ENCODE measurements around the gene ECHS1. TPM values are rescaled to one million over a fixed set of nuclear protein-coding genes. Genes with fewer than 3 reads are reported as not detected.

ECHS1 gene
- total RNA-seq, 2 donors from 2014 or later: 47.2 to 53.1 TPM

DNA sequence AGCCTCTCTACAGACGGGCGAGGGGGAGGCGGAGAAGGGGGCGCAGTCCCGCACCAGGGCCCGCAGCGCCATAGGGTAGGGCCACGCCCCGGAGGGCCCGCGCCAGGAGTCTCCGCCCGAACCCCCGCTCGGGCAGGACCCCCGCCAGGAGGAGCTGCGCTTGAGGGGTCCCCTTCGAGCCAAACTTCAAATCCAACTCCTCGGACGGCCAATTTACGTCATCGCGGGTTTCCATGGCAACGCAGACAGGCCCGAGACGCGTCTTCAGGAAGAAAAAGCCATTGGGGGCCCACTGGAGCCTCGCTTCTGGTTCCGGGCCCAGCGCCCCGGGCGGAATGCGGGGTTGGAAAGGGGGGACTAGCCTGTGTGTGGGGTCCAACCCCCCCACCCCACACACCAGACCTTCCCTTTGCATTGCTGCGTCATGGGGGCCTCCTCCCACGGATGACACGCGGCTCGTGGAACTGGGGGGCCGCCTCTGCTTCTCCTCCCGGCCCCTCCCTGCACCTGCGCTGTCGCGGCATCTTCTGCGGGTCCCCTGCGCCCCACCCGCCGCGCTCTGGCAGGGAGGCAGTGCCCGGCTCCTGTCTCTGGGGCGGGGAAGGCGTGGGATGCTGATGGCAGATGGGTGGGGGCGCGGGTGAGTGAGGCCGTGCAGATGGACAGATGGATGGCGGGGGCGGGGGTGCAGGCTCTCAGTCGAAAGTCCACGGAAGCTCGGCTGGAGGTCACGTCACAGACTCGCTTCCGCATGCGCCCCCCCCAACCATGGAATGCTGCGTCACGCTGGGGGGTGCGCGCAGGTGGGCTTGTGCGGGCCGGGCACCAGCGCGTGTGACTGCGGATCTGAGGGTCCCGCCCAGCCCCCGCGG is 37.7 kb downstream of the ECHS1 start:
- Mint-ChIP-seq H3K4me1 (ENCODE audit: low read depth) (peaks cover 7% of the 10 kb centered on the region), H3K36me3 (ENCODE audit: insufficient read depth in 2 of 2) (no peaks in the 10 kb centered on the region), H3K27me3 (ENCODE audit: low read depth) (peaks cover 40% of the 10 kb centered on the region), H3K27ac (no peak overlapping the region), H3K4me3 (peak overlapping the region; percentile 17 to 67), H3K9me3 (no peaks in the 10 kb centered on the region)
- ATAC-seq (replicated peaks in 1 of 2) (peak; percentile 47 to 60), DNase-seq (peak; percentile 67 to 71)

DNA sequence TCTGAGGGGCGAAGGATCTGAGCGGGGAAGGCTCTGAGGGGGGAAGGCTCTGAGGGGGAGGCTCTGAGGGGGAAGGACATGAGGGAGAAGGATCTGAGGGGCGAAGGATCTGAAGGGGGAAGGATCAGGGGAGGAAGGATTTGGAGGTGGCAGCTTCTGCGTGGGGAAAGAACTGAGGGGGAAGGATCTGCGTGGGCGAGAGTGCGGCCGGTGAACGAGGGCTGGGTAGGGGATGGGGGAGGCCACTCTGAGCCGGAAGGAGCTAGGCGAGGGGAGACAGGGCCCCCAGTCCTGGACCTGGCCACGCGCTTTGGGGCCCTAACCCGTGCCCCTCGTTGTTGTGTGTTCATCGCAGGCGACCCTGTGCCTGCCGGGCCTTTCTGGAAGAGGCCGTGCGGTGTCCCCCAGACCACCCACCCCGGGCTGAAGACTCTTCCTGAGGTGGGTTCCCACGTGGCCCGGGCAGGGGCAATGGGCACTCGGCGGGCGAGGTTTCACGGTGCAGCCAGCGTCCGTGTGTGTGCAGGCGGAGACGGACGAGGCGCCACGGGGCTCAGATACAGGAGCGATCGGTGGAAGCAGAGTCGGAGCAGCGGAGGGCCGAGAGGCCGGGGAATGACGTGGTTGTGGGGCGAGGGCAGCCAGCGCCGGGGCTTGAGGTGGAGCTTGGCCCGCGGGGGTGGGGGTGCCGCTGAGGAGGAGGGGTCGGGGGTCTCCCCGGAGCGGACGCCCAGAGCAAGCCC is 38.5 kb downstream of the ECHS1 start:
- H3K36me3 Mint-ChIP-seq (ENCODE audit: insufficient read depth in 2 of 2): no peaks in the 10 kb centered on the region
- H3K27ac Mint-ChIP-seq: no peak overlapping the region

GRCh38 chr10:133332936-133333699 is 40.0 kb downstream of the ECHS1 start:
- Mint-ChIP-seq H3K36me3 (ENCODE audit: insufficient read depth in 2 of 2) (no peaks in the 10 kb centered on the region), H3K4me1 (ENCODE audit: low read depth) (peaks cover 11% of the 10 kb centered on the region), H3K27ac (no peak overlapping the region), H3K27me3 (ENCODE audit: low read depth) (peaks cover 54% of the 10 kb centered on the region), H3K4me3 (no peak overlapping the region), H3K9me3 (no peaks in the 10 kb centered on the region)
- ATAC-seq (replicated peaks in 1 of 2) (no peak), DNase-seq (no peak)

More for the DNA sequence above, 38.5 kb downstream of the ECHS1 start:
- Mint-ChIP-seq H3K4me3 (peak overlapping the region; percentile 70 to 82), H3K27me3 (ENCODE audit: low read depth) (peaks cover 45% of the 10 kb centered on the region), H3K4me1 (ENCODE audit: low read depth) (peaks cover 11% of the 10 kb centered on the region), H3K9me3 (no peaks in the 10 kb centered on the region)
- ATAC-seq (replicated peaks in 1 of 2) (peak; percentile 49 to 53), DNase-seq (peak; percentile 30 to 36)

DNA sequence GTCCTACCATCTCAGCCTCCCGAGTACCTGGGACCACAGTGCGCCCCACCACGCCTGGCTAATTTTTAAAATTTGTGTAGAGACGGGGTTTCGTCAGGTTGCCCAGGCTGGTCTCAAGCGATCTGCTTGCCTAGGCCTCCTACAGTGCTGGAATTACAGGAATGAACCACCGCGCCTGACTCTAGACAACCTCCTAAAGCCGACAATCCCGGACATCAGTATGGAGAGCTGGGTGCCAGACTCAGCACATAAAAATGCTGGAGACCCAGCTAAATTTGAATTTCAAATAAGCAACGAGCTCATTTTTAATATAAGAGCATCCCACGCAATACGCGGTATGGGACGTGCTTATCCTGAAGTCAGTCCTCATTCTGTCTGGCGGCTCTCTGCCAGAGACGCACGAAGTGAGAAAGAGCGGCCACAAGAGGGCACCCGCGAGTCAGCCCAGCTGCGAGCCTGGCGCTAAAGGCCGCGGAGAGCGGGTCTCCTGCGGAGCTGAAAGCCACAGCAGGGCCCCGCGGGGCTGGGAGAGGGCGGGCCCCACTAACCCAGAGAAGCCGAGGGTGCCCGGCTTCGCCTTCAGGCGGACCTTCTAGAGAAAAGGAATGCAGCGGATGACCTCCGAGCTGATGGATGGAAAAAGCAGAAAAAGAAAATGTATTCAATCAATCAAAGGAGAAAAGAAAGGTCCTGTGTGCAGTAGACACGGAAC is 43.5 kb downstream of the ECHS1 start:
- no peaks in the 10 kb centered on the region for H3K36me3 Mint-ChIP-seq (ENCODE audit: insufficient read depth in 2 of 2)
- peaks cover 6% of the 10 kb centered on the region for H3K4me1 Mint-ChIP-seq (ENCODE audit: low read depth)
- DNase-seq (peak; percentile 89 to 90), ATAC-seq (replicated peaks in 1 of 2) (peak; percentile 89 to 90)
- H3K27ac Mint-ChIP-seq: no peak overlapping the region
- H3K9me3 Mint-ChIP-seq: no peaks in the 10 kb centered on the region
- H3K4me3 Mint-ChIP-seq: peak overlapping the region; percentile 85 to 94
- peaks cover 63% of the 10 kb centered on the region for H3K27me3 Mint-ChIP-seq (ENCODE audit: low read depth)

DNA sequence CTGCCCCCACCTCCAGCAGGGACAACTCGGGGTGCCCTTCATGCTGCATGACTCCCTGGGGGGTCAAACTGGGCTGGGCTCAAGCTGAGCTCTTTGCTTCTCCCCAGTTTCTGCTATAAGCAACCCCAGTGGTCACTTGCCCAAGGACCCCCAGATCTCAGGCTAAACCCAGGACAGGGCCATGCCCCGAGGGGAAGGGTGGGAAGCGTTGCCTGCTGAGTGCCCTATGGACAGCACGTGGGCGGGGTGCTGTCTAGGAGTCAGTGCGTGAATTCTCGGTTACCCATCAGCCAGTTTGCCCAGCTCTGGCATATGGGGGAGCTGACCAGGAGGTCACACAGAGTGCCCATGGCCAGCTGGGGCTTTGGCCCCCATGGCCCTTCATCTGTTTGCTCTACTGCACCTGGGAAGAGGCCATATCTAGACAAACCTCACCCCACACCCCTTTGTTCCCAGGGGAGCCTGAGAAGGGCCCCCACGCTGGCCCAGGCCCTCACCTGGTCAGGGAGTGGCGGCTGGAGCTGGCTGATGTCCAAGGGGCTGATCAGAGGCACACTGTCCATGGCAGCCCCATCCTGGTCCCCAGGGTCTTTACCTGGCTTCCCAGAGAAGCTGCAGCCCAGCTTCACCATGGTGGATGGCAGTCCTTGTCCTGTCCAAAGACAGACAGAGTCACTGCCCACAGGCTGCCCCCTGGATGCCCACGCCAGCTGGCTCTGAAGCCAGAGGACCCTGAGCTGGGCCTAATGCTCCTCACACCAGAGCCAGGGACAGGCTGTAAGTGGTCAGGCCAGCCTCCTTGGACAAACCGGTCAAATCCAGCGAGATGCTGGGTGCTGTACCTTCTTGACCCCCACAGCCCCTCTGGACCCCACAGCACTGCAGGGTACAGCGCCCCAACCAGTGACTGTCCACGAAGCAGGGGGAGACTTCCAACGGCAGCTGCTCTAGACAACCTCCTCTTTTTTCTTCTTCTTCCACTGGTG is 44.5 kb downstream of the ECHS1 start:
- ATAC-seq (replicated peaks in 1 of 2) (no peak), DNase-seq (no peak)
- Mint-ChIP-seq H3K4me1 (ENCODE audit: low read depth) (peaks cover 5% of the 10 kb centered on the region), H3K27me3 (ENCODE audit: low read depth) (peaks cover 57% of the 10 kb centered on the region), H3K27ac (no peak overlapping the region), H3K4me3 (no peak overlapping the region), H3K36me3 (ENCODE audit: insufficient read depth in 2 of 2) (no peaks in the 10 kb centered on the region), H3K9me3 (no peaks in the 10 kb centered on the region)

DNA sequence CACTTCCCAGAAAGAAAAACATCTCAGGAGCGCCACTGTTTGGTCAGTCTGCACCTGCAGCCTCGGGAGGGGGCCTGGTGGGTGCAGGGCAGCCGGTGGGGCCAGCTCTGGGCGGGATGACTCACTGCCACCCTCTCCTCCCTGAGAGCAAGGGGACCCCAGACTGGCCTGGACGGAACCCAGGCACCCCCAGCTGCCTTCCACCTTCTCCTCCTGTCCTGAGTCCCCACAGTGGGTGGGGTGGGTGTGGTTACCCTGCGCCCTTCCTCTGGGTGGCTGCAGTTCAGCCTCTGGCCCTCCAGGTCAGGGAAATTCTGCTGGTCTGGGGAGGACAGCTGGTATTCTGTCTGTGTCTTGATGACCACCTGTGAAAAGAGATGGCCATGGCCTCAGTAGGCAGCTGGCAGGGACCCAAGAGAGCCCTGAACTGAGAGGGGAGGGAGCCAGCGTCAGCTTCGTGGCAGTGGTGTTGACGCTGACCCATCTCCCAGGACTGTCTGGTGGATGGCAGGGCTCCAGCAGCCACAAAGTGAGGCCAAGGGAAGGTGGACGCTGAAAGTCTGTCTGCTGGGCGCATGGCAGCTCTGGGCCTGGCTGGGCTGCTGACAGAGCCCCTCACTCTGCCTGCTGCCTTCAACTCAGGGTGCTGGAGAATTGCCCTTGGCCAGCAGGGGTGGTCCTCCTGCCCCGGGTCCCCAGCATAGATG is 45.4 kb downstream of the ECHS1 start:
- ATAC-seq (replicated peaks in 1 of 2) (no peak), DNase-seq (no peak)
- Mint-ChIP-seq H3K36me3 (ENCODE audit: insufficient read depth in 2 of 2) (no peaks in the 10 kb centered on the region), H3K4me3 (no peak overlapping the region), H3K9me3 (no peaks in the 10 kb centered on the region), H3K4me1 (ENCODE audit: low read depth) (peaks cover 5% of the 10 kb centered on the region), H3K27me3 (ENCODE audit: low read depth) (peaks cover 48% of the 10 kb centered on the region), H3K27ac (no peak overlapping the region)

DNA sequence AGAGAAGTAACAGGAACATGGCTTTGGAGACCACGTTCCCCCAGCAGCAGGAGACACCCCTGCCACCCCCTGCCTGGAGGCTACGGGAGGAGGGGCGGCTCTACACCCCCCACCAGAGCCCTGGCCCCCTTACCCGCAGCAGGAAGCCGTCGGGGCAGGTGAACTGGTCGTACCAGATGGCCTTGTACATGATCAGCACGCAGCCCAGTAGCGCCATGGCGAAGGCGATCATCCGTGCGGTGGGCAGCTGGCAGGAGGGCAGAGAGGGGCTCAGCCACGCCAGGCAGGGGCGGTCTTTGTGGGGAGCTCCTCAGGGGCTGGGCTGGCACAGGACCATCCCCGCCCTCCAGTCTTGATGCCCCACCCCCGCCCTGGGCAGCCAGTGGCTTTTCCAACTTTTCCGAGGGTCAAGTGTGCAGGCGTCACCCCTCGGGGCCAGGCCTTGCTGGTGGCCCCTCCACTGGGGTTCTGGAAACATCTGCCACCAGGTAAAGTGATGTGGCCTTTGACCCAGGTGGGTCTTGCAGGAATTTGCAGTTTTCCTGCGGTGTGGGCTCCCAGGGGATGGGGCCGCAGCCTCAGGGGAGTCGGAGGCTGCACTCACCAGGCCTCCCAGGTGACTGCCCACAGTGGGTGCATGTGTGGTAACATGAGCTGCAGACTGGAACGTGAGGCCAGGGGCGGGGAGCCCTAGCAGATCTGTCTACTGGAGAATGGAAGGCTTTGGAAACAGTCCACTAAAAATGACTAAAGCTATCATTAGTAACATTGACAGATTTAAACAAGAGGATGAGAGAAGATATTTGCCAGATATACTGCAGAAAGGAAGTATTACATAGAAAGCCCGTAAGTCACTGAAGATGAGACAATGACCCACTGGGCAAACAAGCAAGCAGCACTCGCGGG is 46.2 kb downstream of the ECHS1 start:
- H3K4me1 Mint-ChIP-seq (ENCODE audit: low read depth): peaks cover 5% of the 10 kb centered on the region
- no peak overlapping the region for H3K4me3 Mint-ChIP-seq

GRCh38 chr10:133326223-133326551 is 47.0 kb downstream of the ECHS1 start:
- Mint-ChIP-seq H3K27me3 (ENCODE audit: low read depth) (peaks cover 32% of the 10 kb centered on the region), H3K4me3 (peak overlapping the region; percentile 47 to 55), H3K36me3 (ENCODE audit: insufficient read depth in 2 of 2) (no peaks in the 10 kb centered on the region), H3K9me3 (no peaks in the 10 kb centered on the region), H3K27ac (no peak overlapping the region), H3K4me1 (ENCODE audit: low read depth) (peaks cover 5% of the 10 kb centered on the region)
- DNase-seq (no peak), ATAC-seq (replicated peaks in 1 of 2) (no peak)

More for the DNA sequence above, 46.2 kb downstream of the ECHS1 start:
- DNase-seq (no peak), ATAC-seq (replicated peaks in 1 of 2) (no peak)
- H3K27me3 Mint-ChIP-seq (ENCODE audit: low read depth): peaks cover 40% of the 10 kb centered on the region
- no peak overlapping the region for H3K27ac Mint-ChIP-seq
- H3K9me3 Mint-ChIP-seq: no peaks in the 10 kb centered on the region
- H3K36me3 Mint-ChIP-seq (ENCODE audit: insufficient read depth in 2 of 2): no peaks in the 10 kb centered on the region

DNA sequence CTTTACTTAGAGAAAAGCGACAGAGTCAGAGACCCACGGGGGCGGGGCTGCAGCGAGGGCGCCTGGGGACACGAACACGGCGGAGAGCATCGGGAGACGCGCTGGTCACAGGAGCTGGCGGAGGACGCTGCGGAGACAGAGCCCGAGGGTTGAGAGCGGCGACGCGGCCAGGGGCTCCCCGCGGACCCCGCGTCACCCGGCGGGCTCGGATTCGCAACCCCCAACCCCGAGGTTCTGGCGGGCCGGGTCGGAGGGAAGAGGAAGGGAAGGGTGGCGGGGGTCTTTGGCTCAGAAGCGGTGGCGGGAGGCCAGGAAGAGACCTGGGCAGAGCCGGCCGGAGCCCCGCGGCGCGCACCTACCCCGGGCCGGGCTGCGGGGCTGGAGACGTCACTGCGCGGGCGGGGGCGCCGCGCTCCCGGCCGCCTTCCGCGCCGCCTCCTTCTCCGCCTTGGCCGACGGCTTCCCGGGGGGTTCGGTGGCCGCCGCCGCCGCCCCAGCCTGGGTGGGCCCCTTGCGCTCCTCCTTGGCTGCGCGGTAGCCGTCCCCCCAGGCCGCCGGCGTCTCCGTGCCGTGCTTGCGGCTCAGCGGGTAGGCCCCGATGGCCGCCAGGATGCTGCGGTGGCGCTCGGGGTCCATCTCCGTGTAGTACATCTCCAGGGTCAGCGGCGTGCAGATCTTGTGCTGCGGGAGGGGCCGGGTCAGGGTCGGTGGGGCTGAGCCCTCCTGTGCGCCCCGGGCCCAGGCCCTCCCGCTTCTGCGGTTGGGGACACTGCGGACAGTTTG is 47.5 kb downstream of the ECHS1 start:
- no peak overlapping the region for H3K27ac Mint-ChIP-seq
- DNase-seq: peak in 1 of 2 donors; percentile 28
- H3K9me3 Mint-ChIP-seq: no peaks in the 10 kb centered on the region
- peaks cover 5% of the 10 kb centered on the region for H3K4me1 Mint-ChIP-seq (ENCODE audit: low read depth)
- H3K4me3 Mint-ChIP-seq: peak overlapping the region; percentile 78 to 79
- ATAC-seq (replicated peaks in 1 of 2): peak in 1 of 2 donors; percentile 30
- no peaks in the 10 kb centered on the region for H3K36me3 Mint-ChIP-seq (ENCODE audit: insufficient read depth in 2 of 2)
- peaks cover 26% of the 10 kb centered on the region for H3K27me3 Mint-ChIP-seq (ENCODE audit: low read depth)

DNA sequence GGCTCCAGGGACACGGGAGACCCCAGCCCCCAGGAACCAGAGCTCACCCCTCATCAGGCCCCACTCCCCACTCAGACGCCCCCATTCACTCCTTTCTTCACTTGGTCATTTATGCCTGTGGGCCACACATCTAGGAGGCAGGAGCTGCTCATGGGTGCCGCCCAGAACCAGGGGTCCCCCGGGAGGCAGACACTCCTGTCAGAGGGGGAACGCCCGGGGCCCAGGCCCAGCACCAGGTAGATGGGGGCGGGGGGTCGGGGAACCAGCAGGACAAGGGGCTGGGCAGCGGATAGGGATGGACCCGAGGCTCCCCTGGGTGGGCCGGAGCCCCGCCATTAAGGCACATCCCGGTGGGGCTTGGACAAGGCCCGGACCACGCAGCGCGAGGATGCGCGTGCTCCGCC is 48.3 kb downstream of the ECHS1 start:
- H3K9me3 Mint-ChIP-seq: peaks cover 0 to 3% of the 10 kb centered on the region in 2 donors
- peaks cover 2% of the 10 kb centered on the region for H3K4me1 Mint-ChIP-seq (ENCODE audit: low read depth)
- peak overlapping the region; percentile 78 to 79 for H3K4me3 Mint-ChIP-seq
- no peak for DNase-seq
- peaks cover 24% of the 10 kb centered on the region for H3K27me3 Mint-ChIP-seq (ENCODE audit: low read depth)
- no peak overlapping the region for H3K27ac Mint-ChIP-seq
- peaks cover 0 to 3% of the 10 kb centered on the region in 2 donors for H3K36me3 Mint-ChIP-seq (ENCODE audit: insufficient read depth in 2 of 2)
- ATAC-seq (replicated peaks in 1 of 2): no peak
